Prostate gland (tissue), 2 donors: ENCODE results near the gene VILL.

Experiments
- POLR2A ChIP-seq: fragments of 450-650 bp; IDR thresholded peaks from one replicate; pipeline ENCODE4 v1.6.1; 2016; ENCODE audit warnings: antibody characterized with exemption, mild to moderate bottlenecking
- TF ChIP-seq, protein P1 (sequence below), 4 experiments: fragments of 200-600 bp in 2 of 4; fragments of 450-650 bp in 2 of 4; sonication (generic) in 2 of 4; IDR thresholded peaks; 1 replicate in 3 of 4; 2 replicates in 1 of 4; pipeline ENCODE4 v1.5.1; 2016 to 2019; ENCODE audit warnings: antibody characterized with exemption in 4 of 4, mild to moderate bottlenecking in 2 of 4, moderate library complexity in 2 of 4

DNA sequence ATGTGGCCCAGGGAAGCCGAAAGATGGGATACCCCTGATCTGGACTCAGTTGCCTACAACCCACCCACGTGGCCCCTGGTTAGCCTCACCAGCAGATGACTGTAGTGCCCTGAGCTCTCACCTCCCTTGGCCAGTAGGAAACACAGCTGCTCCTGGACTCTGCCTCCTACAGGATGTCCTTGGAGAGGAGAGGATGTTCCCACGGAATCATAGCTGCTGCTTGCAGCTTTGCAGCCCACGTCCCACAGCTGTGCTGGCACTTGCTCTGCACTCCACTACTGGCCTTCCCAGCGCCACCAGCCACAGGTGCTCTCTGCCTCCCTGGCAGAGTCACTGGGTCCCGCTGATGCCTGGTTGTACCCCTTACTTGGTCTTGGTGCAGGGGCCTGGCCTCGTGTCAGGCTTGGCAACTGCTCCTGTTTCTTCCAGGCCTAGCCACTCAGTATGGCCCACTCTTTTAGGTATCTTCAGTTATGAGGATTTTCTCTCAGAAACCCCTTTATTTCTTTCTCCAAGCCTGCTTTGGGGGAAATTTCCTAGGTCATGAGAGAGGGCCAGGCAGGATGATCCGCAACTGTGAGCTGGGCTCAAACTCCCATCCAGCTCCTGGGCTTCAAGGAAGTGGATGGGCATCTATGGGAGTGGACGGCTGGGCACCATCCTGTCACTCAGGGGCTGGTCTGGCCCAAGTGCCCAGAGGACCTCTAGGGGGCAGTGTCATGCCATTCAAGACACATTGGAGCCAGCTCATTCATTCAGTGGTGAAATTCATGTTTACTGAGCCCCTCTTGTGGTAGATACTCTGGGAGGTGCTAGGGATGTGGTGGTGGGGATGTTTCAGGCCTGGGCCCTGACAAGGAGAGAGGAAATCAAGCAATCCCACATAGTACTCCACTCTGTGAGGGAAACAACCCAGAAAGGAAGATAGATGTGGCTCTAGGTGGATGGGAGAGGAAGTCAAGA is 16.2 kb upstream of the VILL start:
- TF ChIP-seq, protein P1, sequence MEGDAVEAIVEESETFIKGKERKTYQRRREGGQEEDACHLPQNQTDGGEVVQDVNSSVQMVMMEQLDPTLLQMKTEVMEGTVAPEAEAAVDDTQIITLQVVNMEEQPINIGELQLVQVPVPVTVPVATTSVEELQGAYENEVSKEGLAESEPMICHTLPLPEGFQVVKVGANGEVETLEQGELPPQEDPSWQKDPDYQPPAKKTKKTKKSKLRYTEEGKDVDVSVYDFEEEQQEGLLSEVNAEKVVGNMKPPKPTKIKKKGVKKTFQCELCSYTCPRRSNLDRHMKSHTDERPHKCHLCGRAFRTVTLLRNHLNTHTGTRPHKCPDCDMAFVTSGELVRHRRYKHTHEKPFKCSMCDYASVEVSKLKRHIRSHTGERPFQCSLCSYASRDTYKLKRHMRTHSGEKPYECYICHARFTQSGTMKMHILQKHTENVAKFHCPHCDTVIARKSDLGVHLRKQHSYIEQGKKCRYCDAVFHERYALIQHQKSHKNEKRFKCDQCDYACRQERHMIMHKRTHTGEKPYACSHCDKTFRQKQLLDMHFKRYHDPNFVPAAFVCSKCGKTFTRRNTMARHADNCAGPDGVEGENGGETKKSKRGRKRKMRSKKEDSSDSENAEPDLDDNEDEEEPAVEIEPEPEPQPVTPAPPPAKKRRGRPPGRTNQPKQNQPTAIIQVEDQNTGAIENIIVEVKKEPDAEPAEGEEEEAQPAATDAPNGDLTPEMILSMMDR (IDR thresholded peaks at IDR 0.05): peak; percentile 48 to 82 (median 70)
- TF ChIP-seq POLR2A: no peak
